Lower lobe of right lung (tissue), 2 donors: ENCODE results near the gene TOX2. TPM values are rescaled to one million over a fixed set of nuclear protein-coding genes. Genes with fewer than 3 reads are reported as not detected.

Experiments used
- ATAC-seq, 2 donors: fragments of 200-7000 bp; cut with Tn5 transposase; one replicate each; pipeline ENCODE4 v1.9.1; 2020 to 2022; ENCODE audit warnings: mild to moderate bottlenecking in 2 of 2, moderate library complexity in 2 of 2
- DNase-seq: peaks from one replicate; pipeline ENCODE4 v3.0.0-alpha.2; 2020
- H3K27ac ChIP-seq: fragments of 200-600 bp; one replicate; pipeline ENCODE4 v1.8.0; 2022
- H3K27me3 ChIP-seq: fragments of 200-600 bp; one replicate; pipeline ENCODE4 v1.8.0; 2022; ENCODE audit warnings: low read depth
- H3K36me3 ChIP-seq: fragments of 200-600 bp; one replicate; pipeline ENCODE4 v1.8.0; 2022; ENCODE audit warnings: mild to moderate bottlenecking
- H3K4me1 ChIP-seq: fragments of 200-600 bp; one replicate; pipeline ENCODE4 v1.8.0; 2022
- H3K4me3 ChIP-seq: fragments of 200-600 bp; one replicate; pipeline ENCODE4 v1.8.0; 2022; ENCODE audit warnings: mild to moderate bottlenecking
- H3K9me3 ChIP-seq: fragments of 200-600 bp; one replicate; pipeline ENCODE4 v1.8.0; 2022
- CTCF ChIP-seq: fragments of 200-600 bp; IDR thresholded peaks from one replicate; pipeline ENCODE4 v1.8.0; 2022; ENCODE audit warnings: antibody characterized with exemption, mild to moderate bottlenecking
- intact Hi-C: fragments of 100-400 bp; cut with DNase I; formaldehyde crosslinking; loops from one replicate; pipeline ENCODE4 v1.11.0; 2022
- total RNA-seq: library from RNA; stranded (reverse); fragmentation: NEBNext Ultra II Directional; extraction: Animal tissue kit (Norgen Biotek cat#: 25700); gene quantifications from one replicate; pipeline ENCODE4 v1.2.1, GENCODE V29; 2021
- donor health status: DM: no; HTN: yes; CAD: no; lungs with severe emphysema.

Gene TOX2
- total RNA-seq, 1 donor from 2014 or later, result 16.3 TPM

- Histone ChIP-seq H3K27ac (no peak overlapping the region), H3K4me1 (no peaks in the 10 kb centered on the region), H3K27me3 (no peaks in the 10 kb centered on the region), H3K9me3 (no peaks in the 10 kb centered on the region), H3K36me3 (no peaks in the 10 kb centered on the region), H3K4me3 (no peak overlapping the region)
- ATAC-seq (no peak), DNase-seq (no peak)
- intact Hi-C loops, result loop anchor here (10.0 kb wide), 1 partner anchor 333 kb away; no protein-coding TSS in a partner anchor
- no peak for TF ChIP-seq CTCF
Measured at GRCh38 chr20:44087857-44088120, 173.1 kb downstream of the TOX2 start.

DNA sequence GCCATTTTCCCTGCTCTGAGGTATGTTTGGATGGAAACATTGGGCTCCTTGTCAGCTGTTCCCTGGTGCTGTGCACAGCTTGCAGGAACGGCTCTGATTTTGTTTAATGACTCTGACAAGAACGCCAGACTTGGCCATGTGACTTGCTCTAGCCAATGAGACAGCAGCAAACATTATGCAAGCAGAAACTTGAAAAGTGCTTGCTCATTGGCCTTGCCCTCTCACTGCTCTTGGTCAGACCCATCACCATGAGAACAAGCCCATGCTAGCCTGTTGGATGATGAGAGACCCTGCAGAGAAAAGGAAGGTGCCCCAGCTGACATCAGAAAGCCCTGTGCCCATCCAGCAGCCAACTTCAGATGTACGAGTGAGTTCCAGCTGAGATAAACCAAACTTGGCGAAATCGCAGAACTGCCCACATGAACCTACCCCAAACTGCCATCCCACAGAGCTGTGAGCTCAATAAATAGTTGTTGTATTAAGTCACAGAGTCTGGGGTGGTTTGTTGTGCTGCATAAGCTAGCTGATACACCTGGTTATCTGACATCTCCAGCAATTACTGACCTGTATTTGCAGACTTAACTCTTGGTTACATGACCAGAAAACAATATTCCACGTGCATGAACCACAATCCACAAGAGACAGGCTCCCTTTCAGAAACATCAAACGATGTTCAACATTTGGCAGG, 175.5 kb downstream of the TOX2 start:
- intact Hi-C loops, result loop anchor here (10.0 kb wide), 1 partner anchor 335 kb away; no protein-coding TSS in a partner anchor
- H3K27me3 ChIP-seq, result peaks cover 4% of the 10 kb centered on the region
- no peak overlapping the region for H3K4me3 ChIP-seq
- no peaks in the 10 kb centered on the region for H3K9me3 ChIP-seq
- H3K36me3 ChIP-seq, result no peaks in the 10 kb centered on the region
- H3K27ac ChIP-seq, result no peak overlapping the region
- DNase-seq (no peak), ATAC-seq (peak; percentile 35 to 55)
- no peaks in the 10 kb centered on the region for H3K4me1 ChIP-seq
- no peak for TF ChIP-seq CTCF

DNA sequence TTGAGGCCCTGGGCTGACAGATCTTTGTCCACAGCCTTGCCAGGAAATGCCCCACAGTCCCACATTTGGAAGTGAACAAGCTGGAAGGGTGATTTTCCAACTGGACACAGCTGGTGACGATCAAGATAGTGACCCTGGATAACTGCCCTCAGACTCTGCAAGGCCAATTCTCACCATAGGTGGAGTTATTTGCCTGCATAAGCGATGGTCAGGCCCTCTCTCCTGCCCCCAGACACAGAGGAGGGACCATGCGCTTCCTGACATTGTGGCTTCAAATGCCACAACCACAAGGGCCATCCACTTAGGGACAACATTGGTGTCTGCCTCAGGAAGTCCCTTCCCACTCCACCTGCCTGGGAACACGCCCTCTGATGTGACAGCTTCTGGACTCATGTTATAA, 176.4 kb downstream of the TOX2 start:
- DNase-seq (no peak), ATAC-seq (no peak)
- TF ChIP-seq CTCF, result no peak
- Histone ChIP-seq H3K27me3 (peaks cover 4% of the 10 kb centered on the region), H3K4me3 (no peak overlapping the region), H3K36me3 (no peaks in the 10 kb centered on the region), H3K9me3 (no peaks in the 10 kb centered on the region), H3K27ac (no peak overlapping the region), H3K4me1 (no peaks in the 10 kb centered on the region)
- intact Hi-C loops, result no loop called here

GRCh38 chr20:44092551-44093248, 178.0 kb downstream of the TOX2 start:
- ATAC-seq (no peak), DNase-seq (no peak)
- Histone ChIP-seq H3K4me3 (no peak overlapping the region), H3K27me3 (peaks cover 4% of the 10 kb centered on the region), H3K36me3 (no peaks in the 10 kb centered on the region), H3K4me1 (no peaks in the 10 kb centered on the region), H3K9me3 (no peaks in the 10 kb centered on the region), H3K27ac (no peak overlapping the region)
- TF ChIP-seq CTCF, result peak; percentile 45
- intact Hi-C loops, result no loop called here

DNA sequence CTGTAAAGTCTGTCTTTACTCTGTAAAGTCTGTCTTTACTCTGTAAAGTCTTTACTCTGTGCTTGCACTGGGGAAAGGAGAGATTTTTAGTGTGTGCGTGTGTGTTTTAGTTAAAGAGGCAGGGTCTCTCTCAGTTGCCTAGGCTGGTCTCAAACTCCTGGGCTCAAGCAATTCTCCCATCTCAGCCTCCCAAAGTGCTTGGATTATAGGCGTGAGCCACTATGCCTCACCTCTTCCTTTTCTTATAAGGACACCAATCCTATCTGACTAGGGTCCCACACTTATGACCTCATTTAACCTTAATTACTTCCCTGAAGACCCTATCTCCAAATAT, 178.6 kb downstream of the TOX2 start:
- TF ChIP-seq CTCF, result no peak
- intact Hi-C loops, result no loop called here
- DNase-seq, result no peak

More for the DNA sequence above, 178.6 kb downstream of the TOX2 start:
- H3K9me3 ChIP-seq, result no peaks in the 10 kb centered on the region
- no peaks in the 10 kb centered on the region for H3K36me3 ChIP-seq
- no peak for ATAC-seq
- H3K27me3 ChIP-seq, result peaks cover 4% of the 10 kb centered on the region
- no peak overlapping the region for H3K4me3 ChIP-seq
- H3K27ac ChIP-seq, result no peak overlapping the region
- no peaks in the 10 kb centered on the region for H3K4me1 ChIP-seq
